IMR-90 (cell line): ENCODE results near the gene ZRANB3. TPM values are rescaled to one million over a fixed set of nuclear protein-coding genes. Genes with fewer than 3 reads are reported as not detected.
A peak's percentile ranks its signal among the peaks of the same experiment; 100 is the strongest.

Experiments
- ATAC-seq: fragments of 200-7000 bp; cut with Tn5 transposase; 2 replicates; pipeline ENCODE4 v1.9.1; 2020; ENCODE audit warnings: low read depth, mild to moderate bottlenecking, moderate library complexity
- BruUV-seq: library from RNA; stranded (reverse); fragments of 400-500 nt; replicated peaks from 2 replicates; lab custom pipeline; 2021; lab: Mats Ljungman, UMichigan
- CTCF ChIA-PET: fragments of 300-600 bp; formaldehyde crosslinking; extraction: SDS; loops from one replicate; lab custom pipeline; 2021; ENCODE audit warnings: antibody characterized with exemption; lab: Yijun Ruan, JAX
- POLR2A ChIA-PET: fragments of 300-600 bp; sonication (Branson Sonifier 250); formaldehyde crosslinking; loops from one replicate; lab custom pipeline; 2022; ENCODE audit warnings: antibody characterized with exemption; ENCODE audit not compliant: unreplicated experiment; lab: Charles Lee
- DNase-seq: peaks from one replicate; pipeline ENCODE4 v3.0.0; 2013
- H2AFZ ChIP-seq: replicated peaks from 2 replicates; pipeline ENCODE3; 2013; ENCODE audit warnings: low read length, mild to moderate bottlenecking; ENCODE audit not compliant: poor library complexity
- H2AK5ac ChIP-seq: 2 replicates; pipeline ENCODE4 v1.6.1; 2013; ENCODE audit warnings: low read depth, low read length, inconsistent platforms
- H2AK9ac ChIP-seq: replicated peaks from 2 replicates; pipeline ENCODE3; 2013; ENCODE audit warnings: mild to moderate bottlenecking, low read depth, low read length, moderate library complexity; ENCODE audit not compliant: poor library complexity
- H2BK120ac ChIP-seq: 2 replicates; pipeline ENCODE4 v1.6.1; 2013; ENCODE audit warnings: low read depth, low read length, inconsistent platforms
- H2BK15ac ChIP-seq: 3 replicates; pipeline ENCODE4 v1.6.1; 2013; ENCODE audit warnings: low read depth, low read length, inconsistent platforms
- H2BK20ac ChIP-seq: 2 replicates; pipeline ENCODE4 v1.6.1; 2013; ENCODE audit warnings: low read depth, mild to moderate bottlenecking, inconsistent platforms, low read length, moderate library complexity
- H2BK5ac ChIP-seq: 2 replicates; pipeline ENCODE4 v1.6.1; 2013; ENCODE audit warnings: mild to moderate bottlenecking, low read depth, low read length, inconsistent platforms; ENCODE audit not compliant: poor library complexity, severe bottlenecking
- H3K14ac ChIP-seq: replicated peaks from 2 replicates; pipeline ENCODE4 v1.6.1; 2013; ENCODE audit warnings: low read depth, low read length, inconsistent platforms
- H3K18ac ChIP-seq: 2 replicates; pipeline ENCODE4 v1.6.1; 2013; ENCODE audit warnings: low read depth, low read length, control low read depth
- H3K23ac ChIP-seq: 2 replicates; pipeline ENCODE4 v1.6.1; 2013; ENCODE audit warnings: low read depth, low read length, inconsistent platforms
- H3K27ac ChIP-seq: 2 replicates; pipeline ENCODE4 v1.5.1; 2013; ENCODE audit warnings: mild to moderate bottlenecking, control low read depth, low read length; ENCODE audit not compliant: insufficient read depth
- H3K27me3 ChIP-seq: 2 replicates; pipeline ENCODE4 v1.6.1; 2013; ENCODE audit warnings: low read length; ENCODE audit not compliant: control insufficient read depth, insufficient read depth
- H3K36me3 ChIP-seq: 2 replicates; pipeline ENCODE4 v1.6.1; 2013; ENCODE audit warnings: low read length, mixed read lengths; ENCODE audit not compliant: control insufficient read depth, insufficient read depth
- H3K4ac ChIP-seq: 2 replicates; pipeline ENCODE4 v1.6.1; 2013; ENCODE audit warnings: low read depth, low read length, inconsistent platforms
- H3K4me1 ChIP-seq: 2 replicates; pipeline ENCODE4 v1.6.1; 2013; ENCODE audit warnings: low read length, mixed read lengths; ENCODE audit not compliant: control insufficient read depth, insufficient read depth
- H3K4me2 ChIP-seq: 2 replicates; pipeline ENCODE4 v1.6.1; 2013; ENCODE audit warnings: low read depth, mild to moderate bottlenecking, control low read depth, low read length, moderate library complexity
- H3K4me3 ChIP-seq: 2 replicates; pipeline ENCODE4 v1.5.1; 2013; ENCODE audit warnings: low read depth, mild to moderate bottlenecking, control low read depth, low read length, moderate library complexity; ENCODE audit not compliant: insufficient read depth
- H3K56ac ChIP-seq: 2 replicates; pipeline ENCODE4 v1.6.1; 2013; ENCODE audit warnings: low read length, inconsistent platforms; ENCODE audit not compliant: insufficient read depth; ENCODE audit errors: extremely low read depth
- H3K79me1 ChIP-seq, 2 experiments: 2 replicates each; pipeline ENCODE4 v1.6.1; 2013; ENCODE audit warnings: low read length in 2 of 2, inconsistent platforms in 1 of 2, low read depth in 1 of 2
- H3K9ac ChIP-seq: 2 replicates; pipeline ENCODE4 v1.6.1; 2013; ENCODE audit warnings: low read depth, low read length, control low read depth
- H3K9me1 ChIP-seq: 2 replicates; pipeline ENCODE4 v1.6.1; 2013; ENCODE audit warnings: low read length, inconsistent platforms; ENCODE audit not compliant: insufficient read depth
- H3K9me3 ChIP-seq: 2 replicates; pipeline ENCODE4 v1.6.1; 2013; ENCODE audit warnings: low read length; ENCODE audit not compliant: control insufficient read depth, insufficient read depth
- H4K20me1 ChIP-seq: 2 replicates; pipeline ENCODE4 v1.6.1; 2013; ENCODE audit warnings: low read length, inconsistent platforms; ENCODE audit not compliant: insufficient read depth
- H4K5ac ChIP-seq: 2 replicates; pipeline ENCODE4 v1.6.1; 2013; ENCODE audit warnings: mild to moderate bottlenecking, low read depth, low read length, control low read depth
- H4K8ac ChIP-seq, 2 experiments: 2 replicates each; pipeline ENCODE4 v1.6.1; 2013; ENCODE audit warnings: low read depth in 2 of 2, low read length in 2 of 2, control low read depth in 1 of 2, inconsistent platforms in 1 of 2
- H4K91ac ChIP-seq: 2 replicates; pipeline ENCODE4 v1.6.1; 2013; ENCODE audit warnings: low read depth, low read length, inconsistent platforms; ENCODE audit not compliant: insufficient read depth
- BHLHE40 ChIP-seq: fragments of 150-350 bp; IDR thresholded peaks from 2 replicates; pipeline ENCODE4 v1.6.1; 2016; ENCODE audit warnings: mild to moderate bottlenecking, low read depth, low read length
- CEBPB ChIP-seq: IDR thresholded peaks from 2 replicates; pipeline ENCODE4 v1.6.1; 2012; ENCODE audit warnings: low read depth, low read length, improper control_type of control experiment
- CHD1 ChIP-seq: IDR thresholded peaks from 2 replicates; pipeline ENCODE4 v1.6.1; 2012; ENCODE audit warnings: low read depth, low read length, improper control_type of control experiment
- CTCF ChIP-seq: conservative IDR thresholded peaks from 2 replicates; pipeline ENCODE4 v1.5.1; 2012; ENCODE audit warnings: mild to moderate bottlenecking, low read depth, low read length, improper control_type of control experiment
- ELK1 ChIP-seq: fragments of 150-350 bp; IDR thresholded peaks from 2 replicates; pipeline ENCODE4 v1.6.1; 2016; ENCODE audit warnings: low read depth, mild to moderate bottlenecking, low read length, moderate library complexity, borderline replicate concordance
- MAFK ChIP-seq: IDR thresholded peaks from 2 replicates; pipeline ENCODE4 v1.6.1; 2012; ENCODE audit warnings: low read depth, low read length, improper control_type of control experiment
- MAZ ChIP-seq: IDR thresholded peaks from 2 replicates; pipeline ENCODE4 v1.6.1; 2012; ENCODE audit warnings: low read depth, mild to moderate bottlenecking, low read length, improper control_type of control experiment, moderate library complexity, borderline replicate concordance
- MXI1 ChIP-seq: IDR thresholded peaks from 2 replicates; pipeline ENCODE4 v1.6.1; 2012; ENCODE audit warnings: low read depth, mild to moderate bottlenecking, low read length, moderate library complexity, borderline replicate concordance
- NFE2L2 ChIP-seq: fragments of 150-350 bp; IDR thresholded peaks from 2 replicates; pipeline ENCODE4 v1.6.1; 2016; ENCODE audit warnings: low read depth, mild to moderate bottlenecking, low read length
- POLR2A ChIP-seq: IDR thresholded peaks from 2 replicates; pipeline ENCODE4 v1.6.1; 2012; ENCODE audit warnings: mild to moderate bottlenecking, low read depth, low read length
- RAD21 ChIP-seq: IDR thresholded peaks from 2 replicates; pipeline ENCODE4 v1.6.1; 2012; ENCODE audit warnings: low read length, improper control_type of control experiment
- RCOR1 ChIP-seq: IDR thresholded peaks from 2 replicates; pipeline ENCODE4 v1.6.1; 2012; ENCODE audit warnings: mild to moderate bottlenecking, low read length, improper control_type of control experiment; ENCODE audit not compliant: insufficient replicate concordance
- RFX5 ChIP-seq: IDR thresholded peaks from 2 replicates; pipeline ENCODE4 v1.8.0; 2012; ENCODE audit warnings: low read depth, mild to moderate bottlenecking, low read length, moderate library complexity
- USF2 ChIP-seq: fragments of 150-350 bp; IDR thresholded peaks from 2 replicates; pipeline ENCODE4 v1.6.1; 2017; ENCODE audit warnings: mild to moderate bottlenecking, antibody characterized with exemption, low read length, low read depth
- WGBS, 2 experiments: methylation state at CpG; one replicate each; pipeline versions ENCODE4 v1.1.5 to v1.1.7; 2013; ENCODE audit warnings: missing lambda C conversion rate in 2 of 2; ENCODE audit not compliant: insufficient read length in 1 of 2; ENCODE audit errors: extremely low coverage in 2 of 2; 5-methylcytosine and 5-hydroxymethylcytosine counted together
- dilution Hi-C: fragments of 300-500 bp; cut with HindIII; formaldehyde crosslinking; loops from one replicate; pipeline ENCODE4 v1.14.3; 2018; ENCODE audit warnings: low sequenced_read_pairs; ENCODE audit not compliant: unreplicated experiment
- in situ Hi-C: fragments of 300-500 bp; cut with MboI; formaldehyde crosslinking; loops from 3 replicates; pipeline ENCODE4 v1.14.3; 2019; ENCODE audit warnings: low sequenced_read_pairs, inconsistent platforms, mixed read lengths
- intact Hi-C: fragments of 100-400 bp; cut with micrococcal nuclease; formaldehyde crosslinking; loops from 2 replicates; pipeline ENCODE4 v1.10.0; 2022
- polyA plus RNA-seq, 3 experiments: library from polyadenylated mRNA; depleted of rRNA; stranded (reverse); fragments of >200 nt; gene quantifications; 2 replicates each; pipeline ENCODE4 v1.2.3, GENCODE V29; 2012; ENCODE audit warnings: low replicate concordance in 1 of 3
- total RNA-seq: library from RNA; depleted of rRNA; stranded (reverse); fragments of >200 nt; gene quantifications from 2 replicates; pipeline ENCODE4 v1.2.3, GENCODE V29; 2012

Gene ZRANB3
- total and polyA plus RNA-seq, 2 of the 4 experiments (the other 2 are of a cell fraction) = 3.4 to 9.3 TPM

GRCh38 chr2:135532581-135532980 lies 1.6 kb upstream of the ZRANB3 start:
- DNase-seq = no peak
- no peak for ATAC-seq
- no peaks in the 10 kb centered on the region for H4K20me1 ChIP-seq
- no peak overlapping the region for H2BK120ac ChIP-seq
- no peak overlapping the region for H4K8ac ChIP-seq
- no peak overlapping the region for H2BK5ac ChIP-seq
- no peaks in the 10 kb centered on the region for H3K27me3 ChIP-seq
- no peak overlapping the region for H2AK9ac ChIP-seq
- H2BK15ac ChIP-seq = no peak overlapping the region
- 0 out of 2 replicates have a peak overlapping the region, but pooled peaks have one; percentile 4 for H3K4me3 ChIP-seq
- CTCF ChIA-PET = no interaction called here
- intact Hi-C loops = loop anchor here (5.0 kb wide), 1 partner anchor 180 kb away; no protein-coding TSS in a partner anchor
- peak overlapping the region; percentile 15; the same call in 1 of the 2 replicates for H3K9ac ChIP-seq
- peak overlapping the region; percentile 75 for H3K4me2 ChIP-seq
- H3K56ac ChIP-seq = no peak overlapping the region
- no peak overlapping the region for H2AFZ ChIP-seq
- H3K4ac ChIP-seq = no peak overlapping the region
- no peak overlapping the region for H2AK5ac ChIP-seq
- H3K9me3 ChIP-seq = no peaks in the 10 kb centered on the region
- BruUV-seq = no TSS peak
- dilution Hi-C loops = no loop called here
- H3K79me1 ChIP-seq = peaks cover 14 to 30% of the 10 kb centered on the region in 2 experiments; a peak in 3 of 4 replicates
- H4K91ac ChIP-seq = no peak overlapping the region
- H3K27ac ChIP-seq = no peak overlapping the region
- no peak overlapping the region for H2BK20ac ChIP-seq
- no CpG with 5 or more reads among the region's 3 CpGs for WGBS, 2 experiments
- H3K18ac ChIP-seq = no peak overlapping the region
- no peaks in the 10 kb centered on the region for H3K36me3 ChIP-seq
- no peak overlapping the region for H3K23ac ChIP-seq
- no peaks in the 10 kb centered on the region for H3K4me1 ChIP-seq
- POLR2A ChIA-PET = no interaction called here
- in situ Hi-C loops = no loop called here
- H3K9me1 ChIP-seq = 0 out of 2 replicates have a peak, but pooled peaks cover 3% of the 10 kb centered on the region
- H3K14ac ChIP-seq = no peak overlapping the region
- no peak overlapping the region for H4K5ac ChIP-seq
- TF ChIP-seq POLR2A = no peak
- TF ChIP-seq NFE2L2 = no peak
- TF ChIP-seq MAZ = no peak
- no peak for TF ChIP-seq MXI1
- TF ChIP-seq RFX5 = no peak
- no peak for TF ChIP-seq CHD1
- no peak for TF ChIP-seq MAFK
- TF ChIP-seq BHLHE40 = no peak
- no peak for TF ChIP-seq ELK1
- TF ChIP-seq USF2 = no peak
- no peak for TF ChIP-seq RAD21
- TF ChIP-seq RCOR1 = no peak
- TF ChIP-seq CEBPB = no peak
- TF ChIP-seq CTCF = no peak
